ENCODE results near the gene FBN2. TPM values are rescaled to one million over a fixed set of nuclear protein-coding genes. Genes with fewer than 3 reads are reported as not detected.

The FBN2 gene
- total and polyA plus RNA-seq, 9 of the 15 experiments (the other 6 are each of a cell fraction or from before 2014, with no cell fraction given), result 0.01 to 0.09 TPM; not detected in 7

- no peaks in the 10 kb centered on the region for H3K9me1 ChIP-seq (ENCODE audit: control insufficient read depth, insufficient read depth, low read length)
- no peaks in the 10 kb centered on the region for H3K27me3 ChIP-seq (ENCODE audit: control insufficient read depth in 2 of 2, insufficient read depth in 2 of 2, low read length in 2 of 2)
- H3K79me2 ChIP-seq (ENCODE audit: control insufficient read depth, insufficient read depth, low read length), result no peaks in the 10 kb centered on the region
- ChIA-PET CTCF (ENCODE audit: low intra/inter-chr PET ratio) (no interaction called here), POLR2A (no interaction called here)
- intact Hi-C loops (cut with micrococcal nuclease) (no loop called here), in situ Hi-C loops (cut with MboI) (no loop called here)
- no peaks in the 10 kb centered on the region for H3K36me3 ChIP-seq (ENCODE audit: control insufficient read depth, insufficient read depth, low read length)
- no peaks in the 10 kb centered on the region for H4K20me1 ChIP-seq (replicated peaks; ENCODE audit: control insufficient read depth, insufficient read depth, low read length)
- H2AFZ ChIP-seq (ENCODE audit: low read depth, low read length), result no peak overlapping the region
- ATAC-seq (no peak), FAIRE-seq (no peak), DNase-seq (ENCODE audit: extremely low read depth in 1 of 4, low spot score in 3 of 4) (no peak)
- no peaks in the 10 kb centered on the region for H3K4me1 ChIP-seq (replicated peaks in 1 of 2; ENCODE audit: control insufficient read depth in 2 of 2, insufficient read depth in 2 of 2, low read length in 2 of 2)
- H3K9me3 ChIP-seq (replicated peaks; ENCODE audit: control insufficient read depth, insufficient read depth, low read depth, low read length), result no peaks in the 10 kb centered on the region
- no peak overlapping the region for H3K4me3 ChIP-seq
- H3K9ac ChIP-seq (ENCODE audit: insufficient read depth in 1 of 2, low read depth in 2 of 2, low read length in 2 of 2), result no peak overlapping the region
- no peak overlapping the region for H3K4me2 ChIP-seq (ENCODE audit: insufficient read depth, low read length)
- 0% methylated on average over 2 of the region's 2 CpGs for WGBS (ENCODE audit: insufficient coverage, low coverage, missing lambda C conversion rate)
- TF ChIP-seq ZNF707 (CRISPR knock-in tag; conservative IDR thresholded peaks at IDR 0.05) (no peak), MLLT1 (IDR thresholded peaks at IDR 0.05) (no peak), BHLHE40 (IDR thresholded peaks at IDR 0.05; ENCODE audit: low read length) (no peak), NFIX (CRISPR knock-in tag; IDR thresholded peaks at IDR 0.05; ENCODE audit: low read depth) (no peak), LCOR (CRISPR knock-in tag; IDR thresholded peaks at IDR 0.05) (no peak), CBX2 (IDR thresholded peaks at IDR 0.05; ENCODE audit: insufficient read depth, low read length, poor library complexity, severe bottlenecking) (no peak), XRCC4 (IDR thresholded peaks at IDR 0.05; ENCODE audit: extremely low read depth, insufficient read depth, insufficient read length) (no peak), KLF13 (tag; IDR thresholded peaks at IDR 0.05; ENCODE audit: borderline replicate concordance, low read depth) (no peak), ZBTB1 (CRISPR knock-in tag; IDR thresholded peaks at IDR 0.05; ENCODE audit: borderline replicate concordance, low read depth) (no peak), PHF20 (IDR thresholded peaks at IDR 0.05; ENCODE audit: partially characterized antibody) (no peak), ZFP1 (CRISPR knock-in tag; IDR thresholded peaks at IDR 0.05) (no peak), ZNF239 (CRISPR knock-in tag; IDR thresholded peaks at IDR 0.05) (no peak), MTA1 (IDR thresholded peaks at IDR 0.05; ENCODE audit: borderline replicate concordance) (no peak), CREB3L1 (IDR thresholded peaks at IDR 0.05; ENCODE audit: borderline replicate concordance, low read depth) (no peak), ARNT (IDR thresholded peaks at IDR 0.05) (no peak), MCM3 (IDR thresholded peaks at IDR 0.05) (no peak), ZNF316 (IDR thresholded peaks at IDR 0.05) (no peak), BRF2 (IDR thresholded peaks at IDR 0.05; ENCODE audit: borderline replicate concordance, insufficient read depth, insufficient read length) (no peak)
- BruUV-seq (replicated peaks), result no TSS peak
- H3K27ac ChIP-seq (ENCODE audit: extremely low read depth, low read depth, low read length), result no peak overlapping the region
These were observed 49.2 kb upstream of the FBN2 start for GRCh38 chr5:128587275-128587674.
